ENCODE data around the gene SLC38A11. TPM values are rescaled to one million over a fixed set of nuclear protein-coding genes. Genes with fewer than 3 reads are reported as not detected.
A peak's percentile ranks its signal among the peaks of the same experiment; 100 is the strongest.

Gene SLC38A11
- total RNA-seq, 1 donor from 2014 or later, result 0.41 TPM

DNA sequence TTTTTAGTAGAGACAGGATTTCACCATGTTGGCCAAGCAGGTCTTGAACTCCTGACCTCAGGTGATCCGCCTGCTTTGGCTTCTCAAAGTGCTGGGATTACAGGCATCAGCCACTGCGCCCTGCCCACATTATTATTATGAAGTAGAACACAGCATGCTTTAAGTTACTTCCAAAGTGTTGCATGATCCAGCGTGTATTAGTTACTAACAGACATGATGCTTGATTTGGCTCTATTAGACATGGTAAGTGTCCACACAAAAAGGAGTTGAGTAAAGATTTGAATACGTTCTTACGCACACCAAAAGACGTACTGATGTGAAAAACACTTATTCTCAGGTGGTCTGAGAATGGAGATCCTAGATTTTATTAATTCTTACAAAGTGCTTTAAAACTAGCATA lies 50.0 kb downstream of the SLC38A11 start:
- no peaks in the 10 kb centered on the region for H3K9me3 ChIP-seq
- H3K27ac ChIP-seq, result no peak overlapping the region
- no peaks in the 10 kb centered on the region for H3K36me3 ChIP-seq
- no peak for DNase-seq
- peaks cover 9% of the 10 kb centered on the region for H3K4me1 ChIP-seq
- ATAC-seq, result no peak
- TF ChIP-seq, protein P1, sequence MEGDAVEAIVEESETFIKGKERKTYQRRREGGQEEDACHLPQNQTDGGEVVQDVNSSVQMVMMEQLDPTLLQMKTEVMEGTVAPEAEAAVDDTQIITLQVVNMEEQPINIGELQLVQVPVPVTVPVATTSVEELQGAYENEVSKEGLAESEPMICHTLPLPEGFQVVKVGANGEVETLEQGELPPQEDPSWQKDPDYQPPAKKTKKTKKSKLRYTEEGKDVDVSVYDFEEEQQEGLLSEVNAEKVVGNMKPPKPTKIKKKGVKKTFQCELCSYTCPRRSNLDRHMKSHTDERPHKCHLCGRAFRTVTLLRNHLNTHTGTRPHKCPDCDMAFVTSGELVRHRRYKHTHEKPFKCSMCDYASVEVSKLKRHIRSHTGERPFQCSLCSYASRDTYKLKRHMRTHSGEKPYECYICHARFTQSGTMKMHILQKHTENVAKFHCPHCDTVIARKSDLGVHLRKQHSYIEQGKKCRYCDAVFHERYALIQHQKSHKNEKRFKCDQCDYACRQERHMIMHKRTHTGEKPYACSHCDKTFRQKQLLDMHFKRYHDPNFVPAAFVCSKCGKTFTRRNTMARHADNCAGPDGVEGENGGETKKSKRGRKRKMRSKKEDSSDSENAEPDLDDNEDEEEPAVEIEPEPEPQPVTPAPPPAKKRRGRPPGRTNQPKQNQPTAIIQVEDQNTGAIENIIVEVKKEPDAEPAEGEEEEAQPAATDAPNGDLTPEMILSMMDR (IDR thresholded peaks at IDR 0.05), result no peak
- H3K27me3 ChIP-seq, result no peaks in the 10 kb centered on the region
- no peak overlapping the region for H3K4me3 ChIP-seq
- intact Hi-C loops (cut with DNase I), result no loop called here

DNA sequence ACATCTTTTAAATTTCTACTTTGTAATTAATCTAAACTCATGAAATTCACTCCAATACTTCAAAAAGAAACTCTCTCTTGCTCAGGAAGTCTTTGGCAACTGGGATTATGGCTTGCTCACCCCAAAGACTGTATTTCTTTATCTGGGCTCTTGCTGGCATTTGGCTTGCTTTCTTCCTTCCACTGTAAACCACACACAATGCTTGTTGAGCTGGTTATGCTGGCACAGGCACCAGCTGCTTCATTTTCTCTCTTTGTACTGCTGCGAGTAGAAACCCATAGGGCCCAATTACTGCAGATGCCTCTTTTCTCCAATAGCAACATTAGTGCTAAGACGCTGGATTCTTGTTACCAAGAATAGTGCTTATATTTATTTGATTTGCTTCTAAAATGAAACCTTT lies 51.4 kb downstream of the SLC38A11 start:
- Histone ChIP-seq H3K4me3 (no peak overlapping the region), H3K27ac (no peak overlapping the region), H3K36me3 (no peaks in the 10 kb centered on the region), H3K27me3 (no peaks in the 10 kb centered on the region), H3K9me3 (no peaks in the 10 kb centered on the region), H3K4me1 (no peaks in the 10 kb centered on the region)
- intact Hi-C loops (cut with DNase I), result no loop called here
- ATAC-seq (peak; percentile 43), DNase-seq (no peak)
- TF ChIP-seq, protein P1 (IDR thresholded peaks at IDR 0.05), result no peak

DNA sequence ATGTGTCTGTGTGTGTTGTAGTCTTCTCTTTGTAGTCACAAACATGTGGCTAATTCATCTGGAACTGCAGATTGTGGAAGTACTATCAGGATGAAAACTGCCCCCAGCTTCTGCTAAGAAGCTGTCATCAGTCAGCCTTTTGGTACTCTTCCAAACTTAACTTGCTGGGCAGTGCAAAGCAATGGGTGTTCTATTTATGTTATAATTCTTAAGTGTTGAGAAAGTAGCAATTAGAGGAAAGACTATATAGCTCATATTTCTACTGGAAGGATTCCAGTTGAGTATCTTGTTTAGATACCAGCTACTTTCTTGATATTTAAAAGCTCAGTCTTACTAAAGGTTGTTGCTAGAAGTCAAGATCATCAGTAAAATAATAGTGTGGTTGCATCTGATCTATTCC lies 52.1 kb downstream of the SLC38A11 start:
- H3K27ac ChIP-seq, result no peak overlapping the region
- no peak for DNase-seq

DNA sequence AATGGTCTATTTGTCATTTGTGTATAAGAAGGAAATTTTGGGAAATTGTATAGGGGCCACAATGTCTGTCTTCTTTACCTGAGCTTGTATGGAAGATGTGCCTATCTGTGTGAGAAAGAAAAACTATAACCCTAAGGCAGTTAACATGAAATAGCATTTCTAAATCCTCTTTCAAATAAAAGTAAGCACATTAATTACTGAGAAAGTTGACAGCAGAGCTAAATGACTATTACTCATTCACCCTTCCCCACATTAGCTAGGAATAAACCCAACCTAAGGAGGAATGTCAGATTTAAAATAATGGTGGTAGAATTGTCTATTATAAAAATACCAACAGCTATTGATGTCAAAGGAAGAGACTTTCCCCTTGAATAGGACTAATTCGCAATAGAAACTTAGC lies 56.2 kb downstream of the SLC38A11 start:
- H3K27ac ChIP-seq, result peak overlapping the region; percentile 45
- no peaks in the 10 kb centered on the region for H3K9me3 ChIP-seq
- H3K4me1 ChIP-seq, result no peaks in the 10 kb centered on the region
- no peak overlapping the region for H3K4me3 ChIP-seq
- intact Hi-C loops (cut with DNase I), result no loop called here
- no peak for DNase-seq
- no peak for ATAC-seq
- no peaks in the 10 kb centered on the region for H3K36me3 ChIP-seq
- TF ChIP-seq, protein P1 (IDR thresholded peaks at IDR 0.05), result no peak
- H3K27me3 ChIP-seq, result no peaks in the 10 kb centered on the region

More for the DNA sequence above, 52.1 kb downstream of the SLC38A11 start:
- ATAC-seq, result no peak
- Histone ChIP-seq H3K27me3 (no peaks in the 10 kb centered on the region), H3K9me3 (no peaks in the 10 kb centered on the region), H3K36me3 (no peaks in the 10 kb centered on the region), H3K4me1 (no peaks in the 10 kb centered on the region), H3K4me3 (no peak overlapping the region)
- TF ChIP-seq, protein P1 (IDR thresholded peaks at IDR 0.05), result no peak
- intact Hi-C loops (cut with DNase I), result no loop called here

DNA sequence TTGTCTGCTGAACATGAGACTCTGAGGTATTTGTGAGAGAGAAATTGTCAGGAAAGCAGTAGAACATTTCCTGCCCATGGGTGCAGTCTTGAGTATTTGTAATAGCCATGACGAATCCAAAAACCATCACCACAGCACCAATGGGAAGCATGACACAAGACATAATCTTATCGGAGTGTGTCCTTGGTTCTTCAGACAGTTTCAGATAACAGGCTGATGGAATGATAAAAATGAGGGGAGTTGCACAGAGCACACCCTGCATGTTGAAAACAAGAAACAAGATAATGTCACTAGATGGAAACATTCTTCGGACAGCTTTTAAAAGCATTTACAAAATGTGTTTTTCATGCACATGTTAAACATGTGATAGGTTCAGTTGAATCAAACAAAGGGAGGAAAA lies 56.9 kb downstream of the SLC38A11 start:
- no peaks in the 10 kb centered on the region for H3K9me3 ChIP-seq

More for the DNA sequence above, 56.9 kb downstream of the SLC38A11 start:
- Histone ChIP-seq H3K27ac (peak overlapping the region; percentile 45), H3K27me3 (no peaks in the 10 kb centered on the region), H3K4me1 (no peaks in the 10 kb centered on the region), H3K4me3 (no peak overlapping the region), H3K36me3 (no peaks in the 10 kb centered on the region)
- intact Hi-C loops (cut with DNase I), result no loop called here
- TF ChIP-seq, protein P1 (IDR thresholded peaks at IDR 0.05), result no peak
- ATAC-seq, result peak; percentile 93
- DNase-seq, result no peak
